ENCODE data around the gene MRE11. TPM values are rescaled to one million over a fixed set of nuclear protein-coding genes. Genes with fewer than 3 reads are reported as not detected.
"Not testable (repeated sequence)": the region's sequence is repeated elsewhere in the genome, so short reads cannot be mapped to it uniquely, and the experiment has no call there.

Gene MRE11
- polyA plus RNA-seq, 3 donors from 2014 or later, result 9.1 to 20.1 (median 9.6) TPM

DNA sequence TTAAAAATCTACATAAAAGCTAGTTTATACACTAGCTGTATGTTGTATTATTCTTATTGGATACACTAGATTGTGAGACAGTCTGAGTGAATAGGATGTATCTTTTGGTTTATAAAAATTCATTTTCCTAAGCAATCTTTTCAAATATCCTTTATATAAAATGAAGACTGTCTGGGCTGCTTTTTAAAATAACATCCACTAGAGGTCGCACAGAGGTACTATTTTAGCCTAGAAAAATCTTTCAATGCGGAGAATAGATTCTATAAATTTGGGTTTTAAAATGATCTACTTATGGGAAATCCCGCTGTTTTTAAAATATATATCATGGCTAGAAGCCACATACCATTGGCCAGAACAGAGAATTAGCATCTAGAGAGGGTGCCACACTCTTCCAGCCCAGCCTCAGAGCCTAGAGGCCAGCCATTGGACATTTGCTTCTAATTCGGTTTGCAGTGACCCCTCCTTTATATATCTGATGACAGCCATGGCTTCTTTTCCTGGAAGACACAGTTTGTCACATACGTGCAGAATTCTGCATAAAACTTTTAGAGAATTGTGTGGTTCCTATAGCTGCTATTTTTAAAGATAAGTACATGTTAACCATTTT is 25.9 kb upstream of the MRE11 start:
- peak; percentile 10 to 25 (median 17) for DNase-seq
- H3K9me3 Mint-ChIP-seq, result no peaks in the 10 kb centered on the region
- no peak overlapping the region for H3K27ac Mint-ChIP-seq
- H3K4me1 Mint-ChIP-seq, result no peaks in the 10 kb centered on the region
- H3K4me3 Mint-ChIP-seq, result no peak overlapping the region
- H3K27me3 Mint-ChIP-seq (ENCODE audit: low read depth in 3 of 3), result peaks cover 1 to 13% (median 2%) of the 10 kb centered on the region in 3 donors
- H3K36me3 Mint-ChIP-seq, result no peaks in the 10 kb centered on the region

DNA sequence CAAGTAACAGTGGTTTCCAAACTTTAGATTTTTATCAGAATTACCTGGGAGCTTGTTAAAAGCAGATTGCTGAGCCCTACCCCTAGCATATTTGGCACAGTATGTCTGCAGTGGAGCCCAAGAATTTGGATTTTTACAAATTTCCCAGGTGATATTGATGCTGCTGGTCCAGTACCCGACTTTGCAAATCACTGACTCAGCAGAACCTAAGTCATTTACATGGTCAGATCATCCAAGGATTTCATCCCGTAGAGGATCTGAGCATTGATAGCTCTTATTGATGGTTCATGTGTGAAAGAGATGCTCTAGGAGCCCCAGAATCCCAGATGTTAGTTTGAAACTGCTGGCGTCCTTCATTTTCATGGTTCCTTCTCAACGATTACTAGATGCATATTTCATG is 24.7 kb upstream of the MRE11 start:
- peaks cover 2% of the 10 kb centered on the region in 2 donors for H3K4me1 Mint-ChIP-seq
- DNase-seq, result no peak
- no peak overlapping the region for H3K27ac Mint-ChIP-seq
- H3K36me3 Mint-ChIP-seq, result no peaks in the 10 kb centered on the region
- peaks cover 1 to 6% (median 2%) of the 10 kb centered on the region in 3 donors for H3K27me3 Mint-ChIP-seq (ENCODE audit: low read depth in 3 of 3)
- H3K9me3 Mint-ChIP-seq, result no peaks in the 10 kb centered on the region
- H3K4me3 Mint-ChIP-seq, result no peak overlapping the region

DNA sequence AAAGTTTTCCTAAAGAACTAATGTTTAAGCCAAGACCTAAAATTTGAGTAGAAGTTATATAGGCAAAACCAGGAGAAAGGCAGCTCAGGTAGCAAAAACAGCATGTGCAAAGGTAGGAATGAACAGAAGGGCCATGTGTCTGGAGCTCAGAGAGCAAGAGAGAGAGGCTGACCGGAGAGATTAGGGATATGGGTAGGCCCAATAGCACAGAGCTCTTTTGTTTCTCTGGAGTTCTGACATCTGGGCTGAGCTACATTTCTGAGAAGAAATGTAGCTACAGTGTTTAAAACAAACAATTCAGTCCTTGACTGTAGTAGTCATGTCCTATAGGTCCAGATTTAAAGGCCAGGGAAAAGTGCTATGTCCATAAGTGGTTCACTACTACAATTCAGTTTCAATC is 23.1 kb upstream of the MRE11 start:
- H3K9me3 Mint-ChIP-seq, result no peaks in the 10 kb centered on the region
- no peak overlapping the region for H3K27ac Mint-ChIP-seq
- no peaks in the 10 kb centered on the region for H3K36me3 Mint-ChIP-seq
- peaks cover 17 to 18% of the 10 kb centered on the region in 2 donors for H3K4me1 Mint-ChIP-seq
- H3K4me3 Mint-ChIP-seq, result no peak overlapping the region
- peaks cover 5 to 9% (median 6%) of the 10 kb centered on the region in 3 donors for H3K27me3 Mint-ChIP-seq (ENCODE audit: low read depth in 3 of 3)
- DNase-seq, result no peak

DNA sequence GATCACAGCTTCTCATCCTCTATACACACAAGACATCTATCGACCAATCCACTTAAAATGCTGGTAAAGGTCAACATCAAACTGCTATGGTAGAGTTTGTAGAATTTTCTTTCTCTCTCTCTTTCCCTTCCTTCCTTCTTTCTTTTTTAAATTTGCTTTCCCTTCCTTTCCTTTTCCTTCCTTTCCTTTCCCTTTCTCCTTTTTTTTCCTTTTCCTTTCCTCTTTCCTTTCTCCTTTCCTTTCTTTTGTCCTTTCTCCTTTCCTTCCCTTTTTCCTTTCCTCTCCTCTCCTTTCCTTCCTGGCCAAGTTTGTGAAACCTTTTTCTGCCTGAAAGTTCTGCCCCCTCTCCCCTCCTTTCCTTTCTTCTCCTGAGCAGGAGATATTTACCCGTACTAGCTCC is 21.8 kb upstream of the MRE11 start:
- Mint-ChIP-seq H3K27me3 (ENCODE audit: low read depth in 3 of 3) (peaks cover 5 to 9% (median 6%) of the 10 kb centered on the region in 3 donors), H3K9me3 (no peaks in the 10 kb centered on the region), H3K36me3 (no peaks in the 10 kb centered on the region), H3K27ac (no peak overlapping the region), H3K4me3 (no peak overlapping the region), H3K4me1 (peaks cover 21 to 24% of the 10 kb centered on the region in 2 donors)
- DNase-seq, result no peak

DNA sequence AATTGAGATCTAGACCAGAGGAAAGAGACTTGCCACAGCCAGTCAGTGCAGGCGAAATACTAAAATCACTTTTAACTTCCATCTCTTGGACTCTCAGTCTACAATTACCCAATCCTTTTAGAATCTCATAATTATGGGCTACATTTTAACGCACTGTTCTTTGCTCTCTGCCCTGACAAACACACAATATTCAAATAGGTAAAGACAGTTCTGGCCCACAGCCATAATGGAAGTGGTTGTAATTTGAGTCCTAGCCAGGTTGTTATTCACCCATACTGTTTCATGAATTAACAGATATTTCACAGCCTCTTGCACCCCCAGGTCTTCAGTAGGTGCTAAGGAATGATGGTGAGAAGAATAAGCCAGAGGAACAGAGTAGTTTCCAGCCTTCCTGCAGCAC is 19.4 kb upstream of the MRE11 start:
- Mint-ChIP-seq H3K9me3 (no peaks in the 10 kb centered on the region), H3K27ac (peak overlapping the region in 5 of 6 donors; percentile 1 to 69 (median 52)), H3K36me3 (no peaks in the 10 kb centered on the region), H3K27me3 (ENCODE audit: low read depth in 3 of 3) (peaks cover 5 to 13% (median 8%) of the 10 kb centered on the region in 3 donors), H3K4me3 (peak overlapping the region; percentile 80 to 87 (median 86)), H3K4me1 (peaks cover 21 to 24% of the 10 kb centered on the region in 2 donors)
- DNase-seq, result no peak

DNA sequence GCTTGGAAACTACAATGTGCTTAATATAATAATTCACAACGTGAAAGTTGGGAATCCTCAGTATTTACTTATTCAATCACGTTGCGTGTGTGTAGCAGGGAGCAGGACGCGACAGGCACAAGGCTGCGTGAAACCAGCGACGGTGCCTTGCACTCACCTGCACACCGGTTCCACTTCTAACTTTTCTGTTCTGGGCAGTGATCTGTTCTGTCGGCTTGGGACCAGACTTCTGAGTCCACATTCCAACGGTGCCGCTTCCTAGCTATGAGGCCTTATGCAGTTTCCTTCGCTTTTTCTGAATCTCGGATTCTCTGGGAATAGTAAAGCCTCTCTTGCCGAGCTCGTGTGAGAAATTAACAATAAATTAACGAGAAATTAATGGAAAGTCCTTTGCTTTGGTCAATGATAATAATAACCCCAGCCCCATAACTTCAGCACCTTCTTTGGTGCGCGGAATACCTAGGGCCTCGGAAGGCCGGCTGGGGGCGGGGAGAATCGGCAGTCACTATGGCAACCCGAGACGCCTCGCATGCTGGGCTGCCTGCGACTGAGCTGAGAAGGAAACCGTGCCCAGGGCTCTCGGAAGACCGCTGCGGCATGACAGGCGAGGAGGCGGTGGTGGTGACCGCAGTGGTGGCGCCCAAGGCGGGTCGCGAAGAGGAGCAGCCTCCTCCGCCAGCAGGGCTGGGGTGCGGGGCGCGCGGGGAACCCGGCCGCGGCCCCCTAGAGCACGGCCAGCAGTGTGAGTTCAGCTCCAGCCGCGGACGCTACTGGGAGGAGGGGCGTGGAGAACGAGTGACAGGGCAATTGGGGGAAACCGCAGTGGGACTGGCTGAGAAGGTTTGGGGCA is 18.5 kb upstream of the MRE11 start, which contains the start of gene C11orf97:
Gene C11orf97, plus strand, starts transcription at position 530 of the 850 bp plus-strand sequence. Its CDS starts 68 bp downstream, at position 598.
- no peaks in the 10 kb centered on the region for H3K9me3 Mint-ChIP-seq
- peaks cover 21 to 24% of the 10 kb centered on the region in 2 donors for H3K4me1 Mint-ChIP-seq
- peak; percentile 74 to 78 (median 76) for DNase-seq
- peak within 1 kb of the TSS; percentile 80 to 87 (median 86) for H3K4me3 Mint-ChIP-seq
- peak within 1 kb of the TSS; percentile 52 to 84 (median 62) for H3K27ac Mint-ChIP-seq
- no peaks in the 10 kb centered on the region for H3K36me3 Mint-ChIP-seq
- H3K27me3 Mint-ChIP-seq (ENCODE audit: low read depth in 3 of 3), result peaks cover 5 to 13% (median 8%) of the 10 kb centered on the region in 3 donors

DNA sequence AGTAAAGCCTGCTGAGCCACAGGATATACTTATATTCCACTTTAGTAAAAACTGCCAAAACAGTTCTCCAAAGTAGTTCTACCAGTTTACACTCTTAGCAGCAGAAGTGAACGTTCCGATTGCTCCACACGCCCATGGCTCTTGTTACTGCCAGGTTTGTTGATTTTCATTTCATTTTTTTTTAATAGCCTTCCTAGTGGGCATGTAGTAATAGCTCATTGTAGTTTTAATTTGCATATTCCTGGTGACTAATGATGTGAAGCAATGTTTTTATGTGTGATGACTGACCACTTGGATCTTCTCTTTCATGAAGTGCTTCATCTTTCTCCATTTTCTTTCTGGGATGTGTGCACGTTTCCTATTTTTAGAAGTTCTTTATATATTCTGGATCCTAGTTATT is 13.8 kb upstream of the MRE11 start:
- Mint-ChIP-seq H3K4me1 (peaks cover 11 to 14% of the 10 kb centered on the region in 2 donors), H3K27me3 (ENCODE audit: low read depth in 3 of 3) (peaks cover 3 to 9% (median 8%) of the 10 kb centered on the region in 3 donors), H3K9me3 (no peaks in the 10 kb centered on the region), H3K27ac (no peak overlapping the region), H3K36me3 (peaks cover 0 to 4% (median 0%) of the 10 kb centered on the region in 3 donors), H3K4me3 (no peak overlapping the region)
- no peak for DNase-seq

DNA sequence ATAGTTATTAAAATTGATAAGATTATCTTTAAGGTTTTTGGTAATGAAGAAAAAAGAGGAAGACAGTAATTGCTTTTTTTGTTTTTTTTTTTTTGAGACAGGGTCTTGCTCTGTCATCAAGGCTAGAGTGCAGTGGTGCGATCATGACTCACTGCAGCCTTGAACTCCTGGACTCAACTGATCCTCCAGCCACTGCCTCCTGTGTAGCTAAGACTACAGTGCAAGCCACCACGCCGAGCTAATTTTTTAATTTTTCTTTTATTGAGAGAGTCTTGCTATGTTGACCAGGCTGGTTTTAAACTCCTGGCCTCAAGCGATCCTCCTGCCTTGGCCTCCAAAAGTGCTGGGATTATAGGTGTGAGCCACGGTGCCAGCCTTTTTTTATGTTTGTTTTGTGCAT is 12.9 kb upstream of the MRE11 start:
- H3K4me3 Mint-ChIP-seq; H3K36me3 Mint-ChIP-seq; DNase-seq; H3K4me1 Mint-ChIP-seq; H3K27me3 Mint-ChIP-seq (ENCODE audit: low read depth in 3 of 3); H3K9me3 Mint-ChIP-seq; H3K27ac Mint-ChIP-seq: not testable (repeated sequence)

DNA sequence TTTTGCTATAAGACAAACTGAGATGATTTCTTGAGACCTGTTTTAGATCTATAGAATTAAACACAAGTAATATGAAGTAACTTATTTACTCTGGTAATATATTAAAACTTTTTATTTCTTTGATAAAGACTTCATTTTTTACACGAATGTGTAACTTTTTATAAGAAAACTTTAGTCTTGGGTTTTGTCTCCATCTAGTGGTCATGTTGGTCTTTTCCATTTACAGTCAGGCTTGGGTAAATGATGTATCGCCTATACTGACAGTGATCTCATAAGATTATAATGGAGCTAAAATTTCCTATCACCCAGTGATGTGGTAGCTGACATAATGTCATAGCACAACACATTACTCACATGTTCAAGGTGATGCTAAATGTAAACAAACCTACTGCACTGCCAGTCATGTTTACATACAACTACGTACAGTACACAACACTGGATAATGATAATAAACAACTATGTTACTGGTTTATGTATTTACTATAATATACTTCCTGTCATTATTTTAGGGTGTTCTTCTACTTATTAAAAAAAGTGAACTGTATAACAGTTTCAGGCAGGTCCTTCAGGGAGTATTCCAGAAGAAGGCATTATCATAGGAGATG is 11.1 kb upstream of the MRE11 start:
- peaks cover 0 to 3% (median 2%) of the 10 kb centered on the region in 3 donors for H3K27me3 Mint-ChIP-seq (ENCODE audit: low read depth in 3 of 3)
- H3K36me3 Mint-ChIP-seq, result peaks cover 0 to 11% (median 5%) of the 10 kb centered on the region in 3 donors
- peak; percentile 45 to 61 (median 56) for DNase-seq
- no peaks in the 10 kb centered on the region for H3K4me1 Mint-ChIP-seq
- H3K27ac Mint-ChIP-seq, result no peak overlapping the region
- no peaks in the 10 kb centered on the region for H3K9me3 Mint-ChIP-seq
- H3K4me3 Mint-ChIP-seq, result no peak overlapping the region

DNA sequence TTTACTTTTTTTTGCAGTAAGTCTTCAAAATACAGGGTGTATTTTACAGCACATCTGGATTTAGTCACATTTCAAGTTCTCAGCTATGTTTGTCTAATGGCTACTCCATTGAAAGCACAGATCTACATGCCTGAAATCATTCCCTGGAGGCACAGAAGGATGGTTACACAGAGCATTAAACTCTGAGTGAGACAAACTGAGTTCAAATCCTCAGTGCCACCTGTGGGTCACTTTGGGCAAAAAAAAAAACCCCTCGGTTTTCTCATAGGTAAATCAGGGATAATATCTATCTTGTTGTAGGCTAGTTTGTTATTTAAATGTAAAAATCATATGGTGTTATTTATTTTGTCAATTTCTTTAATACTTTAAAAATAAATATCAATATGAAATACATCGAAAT is 7.9 kb upstream of the MRE11 start:
- H3K27me3 Mint-ChIP-seq (ENCODE audit: low read depth in 3 of 3), result peaks cover 0 to 2% (median 0%) of the 10 kb centered on the region in 3 donors
- peaks cover 0 to 1% of the 10 kb centered on the region in 2 donors for H3K4me1 Mint-ChIP-seq
- no peak for DNase-seq
- no peaks in the 10 kb centered on the region for H3K9me3 Mint-ChIP-seq
- no peak overlapping the region for H3K4me3 Mint-ChIP-seq
- peaks cover 0 to 34% (median 9%) of the 10 kb centered on the region in 3 donors for H3K36me3 Mint-ChIP-seq
- H3K27ac Mint-ChIP-seq, result no peak overlapping the region

DNA sequence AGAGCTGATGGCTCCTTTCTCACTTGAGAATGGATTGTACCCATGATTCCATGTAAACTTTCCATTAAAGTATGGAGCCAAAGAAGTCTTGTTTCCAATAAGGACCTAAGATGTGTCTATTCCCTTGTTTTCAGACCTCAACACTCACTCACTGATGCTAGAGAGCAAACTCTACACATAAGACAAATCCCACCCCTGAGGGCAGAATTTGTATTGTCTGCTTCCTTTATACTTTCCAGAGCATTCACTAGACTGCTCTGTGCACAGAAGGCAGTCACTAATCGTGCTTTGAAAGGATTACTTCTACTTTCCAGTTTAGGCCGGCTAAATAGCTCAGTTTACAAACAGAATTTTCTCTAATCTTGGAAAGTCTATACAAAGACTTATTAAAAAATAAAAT is 6.5 kb upstream of the MRE11 start:
- Mint-ChIP-seq H3K4me3 (no peak overlapping the region), H3K27me3 (ENCODE audit: low read depth in 3 of 3) (peaks cover 0 to 2% (median 0%) of the 10 kb centered on the region in 3 donors), H3K9me3 (no peaks in the 10 kb centered on the region), H3K4me1 (peaks cover 2 to 15% of the 10 kb centered on the region in 2 donors), H3K27ac (no peak overlapping the region), H3K36me3 (peaks cover 0 to 35% (median 10%) of the 10 kb centered on the region in 3 donors)
- DNase-seq, result no peak

DNA sequence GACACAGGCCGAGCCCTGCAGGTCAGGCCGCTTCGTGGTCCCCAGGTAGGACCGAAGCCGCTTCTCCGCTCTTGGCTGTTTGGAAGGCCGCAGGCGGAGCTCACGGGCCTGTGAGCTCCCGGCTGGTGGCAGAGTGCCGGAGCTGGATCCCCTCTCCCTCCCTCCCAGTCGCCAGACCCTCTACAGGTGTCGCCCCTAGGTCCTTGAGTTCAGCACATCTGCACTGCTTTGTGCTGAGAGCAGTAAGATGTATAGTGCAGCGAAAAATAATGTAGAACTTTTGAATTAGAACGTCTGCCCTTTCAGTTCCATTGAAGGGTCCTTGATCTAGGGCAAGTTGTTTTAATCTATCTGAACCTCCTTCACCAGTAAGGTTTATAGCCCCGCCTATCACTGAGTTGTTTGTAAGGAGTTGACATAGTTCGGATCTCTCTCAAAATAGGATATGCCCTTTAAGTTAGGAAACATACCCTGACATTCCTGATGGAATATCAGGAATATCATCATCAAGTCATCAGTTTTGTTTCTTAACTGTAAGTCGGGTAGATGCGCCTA is 559 bp upstream of the MRE11 start:
- Mint-ChIP-seq H3K4me1 (peaks cover 32 to 47% of the 10 kb centered on the region in 2 donors), H3K27me3 (ENCODE audit: low read depth in 3 of 3) (peaks cover 0 to 9% (median 8%) of the 10 kb centered on the region in 3 donors), H3K9me3 (no peaks in the 10 kb centered on the region), H3K4me3 (peak overlapping the region; percentile 95 to 98 (median 97)), H3K36me3 (peaks cover 8 to 29% (median 16%) of the 10 kb centered on the region in 3 donors), H3K27ac (peak overlapping the region; percentile 93 to 98 (median 96))
- DNase-seq, result no peak

DNA sequence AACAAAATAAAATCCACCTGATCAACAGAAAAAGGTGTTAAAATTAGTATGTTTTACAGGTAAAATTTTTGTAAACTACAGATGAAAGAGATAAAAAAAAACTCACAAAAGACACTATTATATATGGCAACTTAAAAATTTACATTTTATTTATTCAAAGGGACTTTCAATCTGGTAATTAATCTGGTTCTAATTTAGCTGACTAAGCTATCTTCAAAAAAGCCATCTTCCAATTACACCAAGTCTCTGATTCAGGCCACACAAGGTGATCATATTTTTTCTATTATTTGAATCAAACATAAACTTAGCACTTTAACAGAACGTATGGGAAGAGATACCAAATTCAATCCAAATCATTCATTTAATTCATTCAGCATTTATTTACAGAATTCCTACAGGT is 7.6 kb downstream of the MRE11 start:
- no peak for DNase-seq
- no peak overlapping the region for H3K4me3 Mint-ChIP-seq

More for the DNA sequence above, 7.6 kb downstream of the MRE11 start:
- no peaks in the 10 kb centered on the region for H3K9me3 Mint-ChIP-seq
- H3K4me1 Mint-ChIP-seq, result peaks cover 0 to 5% of the 10 kb centered on the region in 2 donors
- H3K36me3 Mint-ChIP-seq, result peaks cover 56 to 74% (median 64%) of the 10 kb centered on the region in 3 donors
- H3K27ac Mint-ChIP-seq, result no peak overlapping the region
- no peaks in the 10 kb centered on the region for H3K27me3 Mint-ChIP-seq (ENCODE audit: low read depth in 3 of 3)
